ENCODE measurements around the gene SH3RF1. TPM values are rescaled to one million over a fixed set of nuclear protein-coding genes. Genes with fewer than 3 reads are reported as not detected.

The SH3RF1 gene
- total RNA-seq, 1 donor from 2014 or later: 17.1 TPM

DNA sequence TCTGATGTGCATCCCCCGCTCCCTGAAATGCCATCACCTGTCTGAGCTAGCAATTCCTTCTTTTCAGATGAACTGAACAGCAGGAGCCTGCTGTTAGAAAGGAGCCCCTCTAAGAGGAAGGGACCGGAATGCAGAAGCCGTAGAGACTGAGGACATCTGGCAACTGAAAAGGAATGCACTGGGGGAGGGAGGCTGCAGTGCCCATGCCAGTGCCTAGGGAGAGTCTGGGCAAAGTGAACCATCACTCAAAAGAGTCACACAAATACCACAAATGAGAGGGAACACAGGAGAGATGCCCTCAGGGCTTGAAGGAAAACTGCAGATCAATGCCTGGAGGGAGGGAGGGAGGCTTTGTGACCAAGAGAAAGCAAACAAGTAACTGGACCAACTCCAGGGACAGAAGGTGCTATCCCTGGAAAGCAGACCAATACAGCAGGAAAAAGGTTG, 166.8 kb downstream of the SH3RF1 start:
- Histone ChIP-seq H3K27me3 (no peaks in the 10 kb centered on the region), H3K27ac (peak overlapping the region; percentile 90), H3K4me1 (peaks cover 49% of the 10 kb centered on the region), H4K20me1 (ENCODE audit: low read depth) (peaks cover 9% of the 10 kb centered on the region), H3F3A (ENCODE audit: low read depth) (peaks cover 28% of the 10 kb centered on the region), H3K36me3 (peaks cover 12% of the 10 kb centered on the region), H3K9ac (no peak overlapping the region), H3K4me2 (peak overlapping the region; percentile 58), H3K9me3 (ENCODE audit: low read depth) (no peaks in the 10 kb centered on the region), H3K4me3 (no peak overlapping the region), H3K79me2 (ENCODE audit: low read depth) (no peaks in the 10 kb centered on the region), H2AFZ (replicated peaks) (no peak overlapping the region)
- Mint-ChIP-seq H3K4me1 (peaks cover 40% of the 10 kb centered on the region), H3K4me3 (no peak overlapping the region), H3K9me3 (no peaks in the 10 kb centered on the region), H3K27ac (peak overlapping the region; percentile 86), H3K27me3 (ENCODE audit: insufficient read depth, low read depth) (no peaks in the 10 kb centered on the region), H3K36me3 (peaks cover 13% of the 10 kb centered on the region)
- peak; percentile 85 for DNase-seq (ENCODE audit: low spot score)
- TF ChIP-seq, protein P1, sequence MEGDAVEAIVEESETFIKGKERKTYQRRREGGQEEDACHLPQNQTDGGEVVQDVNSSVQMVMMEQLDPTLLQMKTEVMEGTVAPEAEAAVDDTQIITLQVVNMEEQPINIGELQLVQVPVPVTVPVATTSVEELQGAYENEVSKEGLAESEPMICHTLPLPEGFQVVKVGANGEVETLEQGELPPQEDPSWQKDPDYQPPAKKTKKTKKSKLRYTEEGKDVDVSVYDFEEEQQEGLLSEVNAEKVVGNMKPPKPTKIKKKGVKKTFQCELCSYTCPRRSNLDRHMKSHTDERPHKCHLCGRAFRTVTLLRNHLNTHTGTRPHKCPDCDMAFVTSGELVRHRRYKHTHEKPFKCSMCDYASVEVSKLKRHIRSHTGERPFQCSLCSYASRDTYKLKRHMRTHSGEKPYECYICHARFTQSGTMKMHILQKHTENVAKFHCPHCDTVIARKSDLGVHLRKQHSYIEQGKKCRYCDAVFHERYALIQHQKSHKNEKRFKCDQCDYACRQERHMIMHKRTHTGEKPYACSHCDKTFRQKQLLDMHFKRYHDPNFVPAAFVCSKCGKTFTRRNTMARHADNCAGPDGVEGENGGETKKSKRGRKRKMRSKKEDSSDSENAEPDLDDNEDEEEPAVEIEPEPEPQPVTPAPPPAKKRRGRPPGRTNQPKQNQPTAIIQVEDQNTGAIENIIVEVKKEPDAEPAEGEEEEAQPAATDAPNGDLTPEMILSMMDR (IDR thresholded peaks at IDR 0.05): no peak
- TF ChIP-seq EZH2phosphoT487 (IDR thresholded peaks at IDR 0.05): no peak
- no peak for TF ChIP-seq EZH2 (IDR thresholded peaks at IDR 0.05)

DNA sequence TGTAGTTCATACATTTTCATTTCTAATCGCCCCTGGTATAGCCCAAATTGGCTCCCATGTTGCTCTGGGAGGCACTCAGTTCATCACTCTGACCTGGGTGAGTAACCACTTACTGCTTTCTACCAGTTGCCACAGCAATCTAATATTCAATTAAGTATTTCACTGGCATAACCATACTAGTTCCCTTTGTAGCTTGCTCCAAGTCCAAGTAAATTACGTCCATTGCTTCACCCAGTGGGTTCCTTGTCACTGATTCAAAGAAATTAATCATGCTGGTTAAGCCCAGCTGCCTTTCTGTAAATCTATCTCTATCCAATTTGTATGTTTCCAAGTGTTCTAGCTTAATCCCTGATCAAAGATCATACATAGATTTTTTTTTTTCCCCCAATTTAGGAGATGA, 168.7 kb downstream of the SH3RF1 start:
- Histone ChIP-seq H3K27me3 (no peaks in the 10 kb centered on the region), H3K9ac (no peak overlapping the region), H3K4me1 (peaks cover 49% of the 10 kb centered on the region), H3K4me2 (peak overlapping the region; percentile 11), H3K4me3 (no peak overlapping the region), H4K20me1 (ENCODE audit: low read depth) (peaks cover 9% of the 10 kb centered on the region), H2AFZ (replicated peaks) (no peak overlapping the region), H3K36me3 (peaks cover 10% of the 10 kb centered on the region), H3F3A (ENCODE audit: low read depth) (peaks cover 28% of the 10 kb centered on the region), H3K9me3 (ENCODE audit: low read depth) (no peaks in the 10 kb centered on the region), H3K79me2 (ENCODE audit: low read depth) (no peaks in the 10 kb centered on the region), H3K27ac (no peak overlapping the region)
- peaks cover 25% of the 10 kb centered on the region for H3K36me3 Mint-ChIP-seq
- H3K4me3 Mint-ChIP-seq: no peak overlapping the region
- no peak for DNase-seq (ENCODE audit: low spot score)
- peaks cover 40% of the 10 kb centered on the region for H3K4me1 Mint-ChIP-seq
- no peak for TF ChIP-seq EZH2 (IDR thresholded peaks at IDR 0.05)
- TF ChIP-seq, protein P1 (IDR thresholded peaks at IDR 0.05): no peak
- no peak for TF ChIP-seq EZH2phosphoT487 (IDR thresholded peaks at IDR 0.05)
- H3K27me3 Mint-ChIP-seq (ENCODE audit: insufficient read depth, low read depth): no peaks in the 10 kb centered on the region
- H3K27ac Mint-ChIP-seq: peak overlapping the region; percentile 6
- H3K9me3 Mint-ChIP-seq: no peaks in the 10 kb centered on the region

GRCh38 chr4:169100670-169101101, 170.1 kb downstream of the SH3RF1 start:
- H3K36me3 Mint-ChIP-seq: peaks cover 30% of the 10 kb centered on the region
- H3K27ac Mint-ChIP-seq: peak overlapping the region; percentile 52
- Histone ChIP-seq H3K4me2 (peak overlapping the region; percentile 37), H3K79me2 (ENCODE audit: low read depth) (no peaks in the 10 kb centered on the region), H3K36me3 (peaks cover 9% of the 10 kb centered on the region), H3K9me3 (ENCODE audit: low read depth) (no peaks in the 10 kb centered on the region), H3K4me1 (peaks cover 49% of the 10 kb centered on the region), H2AFZ (replicated peaks) (no peak overlapping the region), H3K9ac (no peak overlapping the region), H3K27me3 (no peaks in the 10 kb centered on the region), H3K27ac (peak overlapping the region; percentile 51), H4K20me1 (ENCODE audit: low read depth) (peaks cover 9% of the 10 kb centered on the region), H3F3A (ENCODE audit: low read depth) (peaks cover 28% of the 10 kb centered on the region), H3K4me3 (no peak overlapping the region)
- TF ChIP-seq EZH2phosphoT487 (IDR thresholded peaks at IDR 0.05) (no peak), EZH2 (IDR thresholded peaks at IDR 0.05) (no peak)
- TF ChIP-seq, protein P1 (IDR thresholded peaks at IDR 0.05): no peak
- peaks cover 40% of the 10 kb centered on the region for H3K4me1 Mint-ChIP-seq
- peak; percentile 55 for DNase-seq (ENCODE audit: low spot score)
- H3K27me3 Mint-ChIP-seq (ENCODE audit: insufficient read depth, low read depth): no peaks in the 10 kb centered on the region
- H3K4me3 Mint-ChIP-seq: no peak overlapping the region
- H3K9me3 Mint-ChIP-seq: no peaks in the 10 kb centered on the region

Data from neural progenitor cell (in vitro differentiated cells).